Panc1 (cell line): ENCODE results near the gene EFCC1. TPM values are rescaled to one million over a fixed set of nuclear protein-coding genes. Genes with fewer than 3 reads are reported as not detected.

Source experiments
- ATAC-seq: fragments of 200-7000 bp; cut with Tn5 transposase; 2 replicates; pipeline ENCODE4 v1.9.1; 2020; ENCODE audit warnings: mild to moderate bottlenecking, moderate library complexity
- BruUV-seq: library from RNA; stranded (reverse); fragments of 400-500 nt; replicated peaks from 2 replicates; lab custom pipeline; 2021; lab: Mats Ljungman, UMichigan
- CTCF ChIA-PET: fragments of 300-600 bp; sonication (Branson Sonifier 250); formaldehyde crosslinking; loops from one replicate; lab custom pipeline; 2022; ENCODE audit warnings: antibody characterized with exemption; lab: Charles Lee
- POLR2A ChIA-PET: fragments of 300-600 bp; sonication (Branson Sonifier 250); formaldehyde crosslinking; loops from one replicate; lab custom pipeline; 2022; ENCODE audit warnings: antibody characterized with exemption; lab: Charles Lee
- DNase-seq: peaks from one replicate; pipeline ENCODE4 v3.0.0-alpha.2; 2010; ENCODE audit warnings: low read depth, low spot score
- H3K27ac ChIP-seq: 2 replicates; pipeline ENCODE4 v1.5.1; 2011; ENCODE audit warnings: mild to moderate bottlenecking, low read length, inconsistent platforms
- H3K27me3 ChIP-seq: fragments of 200-500 bp; sonication (Bioruptor generic); 2 replicates; pipeline ENCODE4 v1.6.0; 2014; ENCODE audit warnings: low read length, inconsistent platforms; ENCODE audit not compliant: control insufficient read depth, insufficient read depth
- H3K36me3 ChIP-seq: fragments of 200-500 bp; sonication (Bioruptor generic); 2 replicates; pipeline ENCODE4 v1.5.1; 2014; ENCODE audit warnings: inconsistent platforms, mild to moderate bottlenecking, low read length, moderate library complexity; ENCODE audit not compliant: control insufficient read depth, insufficient read depth
- H3K4me1 ChIP-seq: 2 replicates; pipeline ENCODE4 v1.5.1; 2011; ENCODE audit warnings: inconsistent platforms, mild to moderate bottlenecking, low read length, moderate library complexity; ENCODE audit not compliant: control insufficient read depth, insufficient read depth
- H3K4me3 ChIP-seq, 2 experiments: 2 replicates each; pipeline ENCODE4 v1.5.1; 2011 to 2012; ENCODE audit warnings: low read depth in 2 of 2, low read length in 2 of 2, mild to moderate bottlenecking in 2 of 2, inconsistent platforms in 1 of 2, moderate library complexity in 1 of 2
- H3K9me3 ChIP-seq: fragments of 200-500 bp; sonication (Bioruptor generic); 2 replicates; pipeline ENCODE4 v1.5.1; 2014; ENCODE audit warnings: low read depth, mild to moderate bottlenecking, inconsistent platforms, low read length, moderate library complexity; ENCODE audit not compliant: control insufficient read depth, insufficient read depth
- CTCF ChIP-seq: fragments of 450-650 bp; IDR thresholded peaks from 2 replicates; pipeline ENCODE4 v1.5.1; 2017; ENCODE audit warnings: mild to moderate bottlenecking
- POLR2AphosphoS5 ChIP-seq: IDR thresholded peaks from 2 replicates; pipeline ENCODE4 v1.6.1; 2012; ENCODE audit warnings: mild to moderate bottlenecking, low read depth, low read length, moderate library complexity
- SIN3A ChIP-seq: IDR thresholded peaks from 2 replicates; pipeline ENCODE4 v1.6.1; 2012; ENCODE audit warnings: low read depth, mild to moderate bottlenecking, low read length, moderate library complexity, borderline replicate concordance; ENCODE audit not compliant: insufficient read depth
- TCF7L2 ChIP-seq: IDR thresholded peaks from 2 replicates; pipeline ENCODE4 v1.6.1; 2011; ENCODE audit warnings: mild to moderate bottlenecking, low read depth, low read length, inconsistent platforms
- in situ Hi-C: cut with HindIII; loops from 2 replicates; pipeline ENCODE4 v1.10.0; 2016; ENCODE audit warnings: low sequenced_read_pairs, low pct_unique_long_range_greater_than_20kb
- intact Hi-C: fragments of 100-400 bp; cut with micrococcal nuclease; formaldehyde crosslinking; loops from one replicate; pipeline ENCODE4 v1.10.0; 2022; ENCODE audit not compliant: unreplicated experiment
- total RNA-seq: library from RNA; stranded (reverse); gene quantifications from one replicate; pipeline ENCODE4 v1.2.1, GENCODE V29; 2021; ENCODE audit not compliant: unreplicated experiment
- TF ChIP-seq, protein P1 (sequence below), 2 experiments: IDR thresholded peaks; 2 replicates each; pipeline ENCODE4 v1.6.1; 2011 to 2012; ENCODE audit warnings: low read depth in 2 of 2, control low read depth in 1 of 2, low read length in 1 of 2, mild to moderate bottlenecking in 1 of 2, moderate library complexity in 1 of 2; ENCODE audit not compliant: insufficient read depth in 1 of 2

The EFCC1 gene
- total RNA-seq, 1 experiment from 2014 or later: 0.15 TPM

GRCh38 chr3:128997486-128998133 is 3.5 kb upstream of the EFCC1 start:
- TF ChIP-seq SIN3A (no peak), POLR2AphosphoS5 (no peak), TCF7L2 (no peak), CTCF (no peak)
- TF ChIP-seq, protein P1, sequence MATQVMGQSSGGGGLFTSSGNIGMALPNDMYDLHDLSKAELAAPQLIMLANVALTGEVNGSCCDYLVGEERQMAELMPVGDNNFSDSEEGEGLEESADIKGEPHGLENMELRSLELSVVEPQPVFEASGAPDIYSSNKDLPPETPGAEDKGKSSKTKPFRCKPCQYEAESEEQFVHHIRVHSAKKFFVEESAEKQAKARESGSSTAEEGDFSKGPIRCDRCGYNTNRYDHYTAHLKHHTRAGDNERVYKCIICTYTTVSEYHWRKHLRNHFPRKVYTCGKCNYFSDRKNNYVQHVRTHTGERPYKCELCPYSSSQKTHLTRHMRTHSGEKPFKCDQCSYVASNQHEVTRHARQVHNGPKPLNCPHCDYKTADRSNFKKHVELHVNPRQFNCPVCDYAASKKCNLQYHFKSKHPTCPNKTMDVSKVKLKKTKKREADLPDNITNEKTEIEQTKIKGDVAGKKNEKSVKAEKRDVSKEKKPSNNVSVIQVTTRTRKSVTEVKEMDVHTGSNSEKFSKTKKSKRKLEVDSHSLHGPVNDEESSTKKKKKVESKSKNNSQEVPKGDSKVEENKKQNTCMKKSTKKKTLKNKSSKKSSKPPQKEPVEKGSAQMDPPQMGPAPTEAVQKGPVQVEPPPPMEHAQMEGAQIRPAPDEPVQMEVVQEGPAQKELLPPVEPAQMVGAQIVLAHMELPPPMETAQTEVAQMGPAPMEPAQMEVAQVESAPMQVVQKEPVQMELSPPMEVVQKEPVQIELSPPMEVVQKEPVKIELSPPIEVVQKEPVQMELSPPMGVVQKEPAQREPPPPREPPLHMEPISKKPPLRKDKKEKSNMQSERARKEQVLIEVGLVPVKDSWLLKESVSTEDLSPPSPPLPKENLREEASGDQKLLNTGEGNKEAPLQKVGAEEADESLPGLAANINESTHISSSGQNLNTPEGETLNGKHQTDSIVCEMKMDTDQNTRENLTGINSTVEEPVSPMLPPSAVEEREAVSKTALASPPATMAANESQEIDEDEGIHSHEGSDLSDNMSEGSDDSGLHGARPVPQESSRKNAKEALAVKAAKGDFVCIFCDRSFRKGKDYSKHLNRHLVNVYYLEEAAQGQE (IDR thresholded peaks at IDR 0.05; ENCODE audit: insufficient read depth in 1 of 2, low read depth in 2 of 2, low read length in 1 of 2): no peak
- BruUV-seq: no TSS peak
- Histone ChIP-seq H3K4me3 (no peak overlapping the region), H3K36me3 (no peaks in the 10 kb centered on the region), H3K27me3 (peaks cover 14% of the 10 kb centered on the region), H3K9me3 (no peaks in the 10 kb centered on the region), H3K4me1 (no peaks in the 10 kb centered on the region), H3K27ac (no peak overlapping the region)
- no peak for DNase-seq
- POLR2A ChIA-PET: no interaction called here
- ATAC-seq: no peak
- CTCF ChIA-PET: no interaction called here
- intact Hi-C loops (no loop called here), in situ Hi-C loops (loop anchor here (10.0 kb wide), 1 partner anchor 127 kb away; the partner anchor contains the start of gene RAB43)

DNA sequence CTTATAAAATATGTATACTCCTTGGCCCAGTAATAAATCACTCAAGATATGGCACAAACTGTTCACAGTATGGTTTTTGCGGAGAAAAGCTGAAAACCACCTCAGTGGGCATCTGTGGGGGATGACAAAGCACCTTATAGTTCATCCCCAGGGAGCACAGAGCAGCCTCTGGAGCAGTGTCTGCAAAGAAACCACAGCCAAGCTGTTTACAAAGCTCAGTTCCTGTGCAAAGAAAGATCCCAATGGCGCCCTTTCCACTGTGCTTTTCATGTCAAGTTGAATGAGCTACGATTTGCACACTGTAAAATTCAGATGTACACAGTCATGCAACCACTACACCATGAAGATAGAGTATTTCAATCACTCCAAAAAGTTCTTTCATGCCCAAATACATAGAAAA is 2.5 kb upstream of the EFCC1 start:
- no peak for ATAC-seq
- H3K27ac ChIP-seq: no peak overlapping the region
- BruUV-seq: no TSS peak
- H3K4me3 ChIP-seq: no peak overlapping the region
- H3K4me1 ChIP-seq: no peaks in the 10 kb centered on the region
- ChIA-PET CTCF (interaction anchor here (0.7 kb wide), 1 partner anchor 25 kb away, joined by 6 read pairs; no protein-coding TSS in a partner anchor), POLR2A (interaction anchor here (0.6 kb wide), 1 partner anchor 45 kb away, joined by 11 read pairs; no protein-coding TSS in a partner anchor)
- H3K9me3 ChIP-seq: no peaks in the 10 kb centered on the region
- intact Hi-C loops: no loop called here
- H3K27me3 ChIP-seq: peaks cover 23% of the 10 kb centered on the region
- TF ChIP-seq SIN3A (no peak), POLR2AphosphoS5 (no peak), TCF7L2 (no peak), CTCF (no peak)
- TF ChIP-seq, protein P1 (IDR thresholded peaks at IDR 0.05; ENCODE audit: insufficient read depth in 1 of 2, low read depth in 2 of 2, low read length in 1 of 2): no peak
- in situ Hi-C loops: loop anchor here (10.0 kb wide), 1 partner anchor 126 kb away; the partner anchor contains the start of gene RAB43
- no peak for DNase-seq
- no peaks in the 10 kb centered on the region for H3K36me3 ChIP-seq
